GM21717 (cell line): ENCODE results near the gene C1QTNF9B.
"Not testable (repeated sequence)": the region's sequence is repeated elsewhere in the genome, so short reads cannot be mapped to it uniquely, and the experiment has no call there.

Experiments
- ATAC-seq: cut with Tn5 transposase; IDR thresholded peaks from one replicate; pipeline ENCODE4 v1.9.1; 2021; ENCODE audit warnings: mild to moderate bottlenecking, moderate library complexity; ENCODE audit not compliant: unreplicated experiment

Gene C1QTNF9B

GRCh38 chr13:23897452-23897919 lies at the start of gene C1QTNF9B:
Gene C1QTNF9B (minus strand): TSS chr13:23897502.
- ATAC-seq = not testable (repeated sequence)

GRCh38 chr13:23946900-23947299 lies 49.6 kb upstream of the C1QTNF9B start:
- ATAC-seq = no peak

- no peak for ATAC-seq
These were observed 48.8 kb upstream of the C1QTNF9B start for GRCh38 chr13:23946067-23946466.

- ATAC-seq = no peak
These were observed 48.3 kb upstream of the C1QTNF9B start for GRCh38 chr13:23945612-23946011.

GRCh38 chr13:23941211-23941610 lies 43.9 kb upstream of the C1QTNF9B start:
- ATAC-seq = no peak

- not testable (repeated sequence) for ATAC-seq
These were observed 42.4 kb upstream of the C1QTNF9B start for GRCh38 chr13:23939666-23940065.

GRCh38 chr13:23934520-23934919 lies 37.2 kb upstream of the C1QTNF9B start:
- ATAC-seq = no peak

GRCh38 chr13:23928985-23929384 lies 31.7 kb upstream of the C1QTNF9B start:
- no peak for ATAC-seq

- no peak for ATAC-seq
These were observed 25.7 kb upstream of the C1QTNF9B start for GRCh38 chr13:23923031-23923430.

GRCh38 chr13:23922005-23922932 lies 25.0 kb upstream of the C1QTNF9B start:
- ATAC-seq = no peak

GRCh38 chr13:23921451-23921888 lies 24.2 kb upstream of the C1QTNF9B start:
- ATAC-seq = no peak

- ATAC-seq = no peak
These were observed 21.7 kb upstream of the C1QTNF9B start for GRCh38 chr13:23919006-23919405.

GRCh38 chr13:23918208-23918607 lies 20.9 kb upstream of the C1QTNF9B start:
- no peak for ATAC-seq

- no peak for ATAC-seq
These were observed 18.0 kb upstream of the C1QTNF9B start for GRCh38 chr13:23915308-23915707.

- ATAC-seq = no peak
These were observed 15.2 kb upstream of the C1QTNF9B start for GRCh38 chr13:23912469-23912868.

GRCh38 chr13:23909606-23910005 lies 12.3 kb upstream of the C1QTNF9B start:
- ATAC-seq = no peak

- ATAC-seq = no peak
These were observed 8.5 kb upstream of the C1QTNF9B start for GRCh38 chr13:23905766-23906165.

- ATAC-seq = no peak
These were observed 6.6 kb upstream of the C1QTNF9B start for GRCh38 chr13:23903906-23904280.

- no peak for ATAC-seq
These were observed 5.9 kb upstream of the C1QTNF9B start for GRCh38 chr13:23902975-23903905.

GRCh38 chr13:23901365-23901764 lies 4.1 kb upstream of the C1QTNF9B start:
- no peak for ATAC-seq

GRCh38 chr13:23899555-23899954 lies 2.3 kb upstream of the C1QTNF9B start:
- no peak for ATAC-seq
